Measurements from ENCODE around the gene SLC2A6.

DNA sequence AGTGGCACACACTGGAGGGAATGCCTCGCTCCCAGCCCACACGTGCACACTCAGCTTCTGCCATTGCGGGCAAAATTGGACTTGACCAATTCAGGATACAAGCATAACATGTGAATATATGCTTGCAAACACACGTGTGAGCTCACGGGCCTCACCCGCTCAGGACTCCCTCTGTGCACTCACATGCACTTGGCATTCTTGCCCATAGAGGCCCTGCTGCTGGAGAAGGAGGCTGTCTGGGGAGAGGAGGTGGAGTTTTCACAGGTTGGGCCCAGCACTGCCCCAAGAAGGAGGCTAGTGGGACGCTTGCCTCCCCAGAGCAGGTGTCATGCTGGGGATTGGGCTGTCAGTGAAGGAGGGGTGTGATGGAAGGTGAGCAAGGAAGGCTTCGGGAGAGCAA is 44.2 kb upstream of the SLC2A6 start:
- no peak for TF ChIP-seq CTCF (IDR thresholded peaks at IDR 0.05)
- no peak for TF ChIP-seq POLR2A (IDR thresholded peaks at IDR 0.05)
